Glomerular visceral epithelial cell (primary cell): ENCODE data around the gene SLC44A1.
A peak's percentile ranks its signal among the peaks of the same experiment; 100 is the strongest.

Experiments used
- DNase-seq: peaks from one replicate; pipeline ENCODE4 v3.0.0-alpha.2; 2016; ENCODE audit errors: extremely low spot score

SLC44A1 gene

DNA sequence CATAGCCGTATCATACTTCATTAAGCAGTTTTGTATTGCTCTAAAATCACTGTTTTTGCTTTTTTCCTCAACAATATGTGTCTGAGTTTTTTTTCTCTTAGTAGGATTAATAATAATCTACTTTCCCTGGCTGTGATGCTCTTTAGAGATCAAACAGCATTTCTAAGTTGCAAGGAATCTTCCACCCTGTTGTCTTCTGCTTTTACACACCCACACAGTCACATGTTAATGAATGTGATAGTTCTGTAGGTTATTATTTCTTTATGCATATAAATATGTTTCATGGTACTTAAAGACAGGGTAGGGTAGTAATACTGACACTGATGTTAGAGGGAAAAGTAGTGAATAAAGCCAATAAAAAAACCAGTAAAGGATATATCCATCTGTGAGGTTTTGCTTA, 29.3 kb downstream of the SLC44A1 start:
- DNase-seq: no peak

DNA sequence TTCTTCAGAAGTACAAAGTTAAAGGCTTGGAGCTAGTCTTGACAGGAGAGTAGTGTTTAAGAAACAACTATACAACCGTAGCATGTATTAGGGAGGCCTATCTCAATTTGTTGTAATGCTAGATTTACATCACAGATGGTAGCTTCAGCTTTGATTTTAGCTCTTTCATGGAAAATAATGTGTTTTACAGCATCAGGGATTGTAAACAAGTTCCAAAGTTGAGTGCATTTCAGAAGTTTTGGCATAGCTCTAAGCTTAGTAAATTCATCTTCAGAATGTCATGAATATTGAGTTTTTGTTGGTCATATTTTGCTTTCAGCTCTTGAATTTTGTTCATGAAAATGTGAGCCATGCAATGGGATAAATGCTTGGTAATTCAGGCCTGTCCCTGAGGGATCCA, 30.7 kb downstream of the SLC44A1 start:
- no peak for DNase-seq

DNA sequence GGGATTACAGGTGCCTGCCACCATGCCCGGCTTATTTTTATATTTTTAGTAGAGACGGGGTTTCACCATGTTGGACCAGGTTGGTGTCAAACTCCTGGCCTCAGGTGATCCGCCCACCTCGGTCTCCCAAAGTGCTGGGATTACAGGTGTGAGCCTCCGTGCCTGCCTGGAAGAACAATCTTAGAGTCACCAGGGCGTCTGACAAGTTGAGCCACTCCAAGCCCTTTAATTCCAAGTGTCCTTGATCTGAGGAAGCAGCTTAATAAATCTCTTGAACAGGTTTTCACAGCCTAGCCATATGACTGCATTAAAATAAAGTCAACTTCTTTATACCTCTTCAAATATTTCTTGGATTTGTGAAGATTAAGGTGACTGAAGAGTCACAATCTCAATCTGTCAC, 31.5 kb downstream of the SLC44A1 start:
- DNase-seq: no peak

DNA sequence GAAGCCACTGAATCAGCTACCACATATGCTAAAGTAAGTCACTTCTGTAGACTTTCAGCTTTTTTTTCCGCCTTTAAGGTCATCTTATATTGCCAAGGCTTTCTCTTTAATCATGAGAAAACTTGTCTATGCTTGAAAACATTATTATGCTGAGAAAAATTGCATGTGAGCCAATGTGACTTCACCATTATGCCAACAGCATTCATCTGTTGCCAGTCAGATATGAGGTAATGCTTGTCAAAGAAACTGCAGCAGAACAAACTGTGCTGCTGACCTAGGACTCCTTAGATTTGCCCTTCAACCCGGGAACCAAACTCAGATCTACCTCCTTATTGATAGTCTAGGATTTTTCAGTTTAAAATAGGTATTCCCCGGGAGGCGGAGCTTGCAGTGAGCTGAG, 34.3 kb downstream of the SLC44A1 start:
- DNase-seq: no peak

DNA sequence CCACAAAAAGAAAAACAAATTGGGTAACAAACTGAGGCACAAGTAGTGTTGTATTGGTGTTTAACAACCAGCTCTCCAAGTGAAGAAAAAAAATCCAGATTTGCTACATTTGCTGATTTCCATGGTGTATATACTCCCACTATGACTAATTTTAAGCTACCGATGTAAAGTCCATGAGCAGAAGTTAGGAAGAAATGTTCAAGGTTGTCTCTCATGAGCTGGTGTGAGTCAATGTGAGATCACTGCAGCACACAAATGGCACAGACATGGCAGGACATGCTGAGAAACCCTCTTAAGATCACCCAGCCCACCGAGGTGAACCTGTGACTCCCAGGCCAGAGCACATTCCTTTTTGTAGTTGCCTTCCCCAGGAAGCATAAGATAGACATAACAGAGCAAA, 36.2 kb downstream of the SLC44A1 start:
- peak; percentile 30 for DNase-seq

DNA sequence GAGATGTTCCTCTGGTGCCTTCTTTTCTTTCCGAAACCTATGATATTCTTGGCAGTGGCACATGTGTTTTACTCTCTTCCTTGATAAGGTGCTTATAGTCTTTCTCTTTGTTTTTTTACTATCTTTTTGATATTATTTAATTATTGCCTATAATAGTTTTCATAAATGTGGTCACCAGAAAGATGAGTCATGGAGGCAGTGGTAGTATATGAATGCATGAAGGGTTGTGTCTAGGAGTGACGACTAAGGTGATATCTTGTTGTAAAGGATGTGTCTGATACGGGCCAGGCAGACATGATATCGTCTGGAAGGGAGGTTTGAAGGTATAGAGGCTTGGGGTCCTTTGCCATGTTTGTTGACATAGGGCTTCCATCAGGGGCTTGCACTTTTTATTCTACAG, 36.8 kb downstream of the SLC44A1 start:
- no peak for DNase-seq

DNA sequence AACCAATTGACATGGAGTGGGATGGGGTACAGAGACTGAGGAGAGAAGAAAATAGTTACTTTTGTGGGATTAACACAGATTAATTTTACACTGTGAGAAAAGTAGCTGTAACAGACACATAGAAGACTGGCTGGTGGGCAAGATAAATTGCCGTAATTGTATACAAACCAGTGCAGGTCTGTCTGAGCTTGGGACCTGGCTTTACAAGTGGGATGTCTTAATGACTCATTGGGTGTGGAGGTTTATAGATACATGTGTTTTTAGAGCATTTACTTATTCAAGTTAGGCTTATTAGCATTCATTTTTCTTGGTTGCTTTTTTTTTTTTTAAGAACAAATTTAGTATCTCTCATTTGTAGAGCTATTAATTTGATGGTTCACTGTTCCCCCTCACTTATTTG, 37.5 kb downstream of the SLC44A1 start:
- no peak for DNase-seq

DNA sequence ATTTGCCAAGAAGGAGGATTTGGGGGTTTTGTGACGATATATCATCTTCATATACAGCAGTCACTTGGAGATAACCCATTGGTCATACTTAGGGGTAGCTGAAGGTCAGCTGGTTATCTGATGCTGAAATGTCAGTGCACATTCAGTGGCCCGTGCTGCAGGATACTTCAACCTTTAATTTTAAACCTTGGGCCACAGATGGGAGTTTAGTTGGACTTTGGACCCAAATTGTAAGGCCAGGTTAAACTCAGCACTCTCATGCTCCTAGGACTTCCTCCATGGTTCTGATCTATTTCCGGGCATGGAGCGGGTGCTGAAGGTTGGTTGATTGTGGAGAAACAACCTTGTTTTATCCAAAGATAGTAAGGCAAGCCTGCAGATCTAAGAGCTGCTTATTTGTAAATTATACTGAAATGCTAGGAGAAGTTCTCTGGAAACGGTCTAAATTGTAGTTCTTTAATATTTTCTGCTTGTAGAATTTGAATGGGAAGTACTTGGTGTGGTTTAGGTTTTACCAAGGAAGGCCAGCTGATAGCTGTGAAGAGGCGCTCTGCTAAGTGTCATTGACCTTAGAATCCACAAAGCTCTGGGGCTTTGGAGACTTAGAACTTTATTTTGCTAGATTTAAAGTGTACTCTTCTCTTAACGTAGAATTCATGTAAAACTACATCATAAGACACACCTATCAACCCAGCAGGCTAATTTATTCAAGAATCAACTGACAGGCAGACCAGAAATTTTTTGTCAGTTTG, 38.6 kb downstream of the SLC44A1 start:
- no peak for DNase-seq

DNA sequence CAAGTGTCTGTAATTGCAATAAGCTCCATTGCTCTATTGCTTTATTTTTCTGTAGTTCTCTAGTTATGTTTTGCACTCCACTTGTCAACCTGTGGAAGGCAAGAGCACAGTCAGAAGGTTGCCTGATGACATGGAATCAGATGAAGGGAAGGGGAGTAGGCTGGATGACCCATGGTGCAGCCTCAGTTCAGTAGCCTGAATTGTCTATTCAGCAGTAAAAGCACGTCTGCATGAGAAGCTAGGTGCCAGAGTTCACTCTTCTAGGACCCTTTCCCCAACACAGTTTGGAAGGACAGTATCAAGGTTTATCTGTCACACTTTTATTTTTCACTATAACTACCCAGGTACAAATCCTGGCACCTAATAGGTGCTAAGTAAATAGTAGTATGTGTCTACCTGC, 39.3 kb downstream of the SLC44A1 start:
- no peak for DNase-seq

DNA sequence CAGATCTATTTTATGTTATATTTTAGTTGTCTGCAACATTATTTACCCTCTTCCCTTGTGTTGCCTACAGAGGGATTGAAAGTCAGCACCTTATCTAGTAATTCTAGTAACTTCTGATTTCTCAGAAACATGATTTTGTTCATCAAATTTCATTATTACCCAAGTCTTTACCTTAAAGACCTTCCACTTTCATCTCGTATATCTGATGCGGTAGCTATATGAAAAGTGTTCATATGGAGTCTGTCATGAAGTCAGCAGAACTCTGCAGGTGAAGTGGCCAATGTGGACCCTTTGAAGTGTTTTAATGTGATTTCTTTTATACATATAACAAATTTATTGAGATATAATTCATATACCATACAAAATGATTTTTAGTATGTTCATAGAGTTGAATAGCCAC, 40.0 kb downstream of the SLC44A1 start:
- no peak for DNase-seq

DNA sequence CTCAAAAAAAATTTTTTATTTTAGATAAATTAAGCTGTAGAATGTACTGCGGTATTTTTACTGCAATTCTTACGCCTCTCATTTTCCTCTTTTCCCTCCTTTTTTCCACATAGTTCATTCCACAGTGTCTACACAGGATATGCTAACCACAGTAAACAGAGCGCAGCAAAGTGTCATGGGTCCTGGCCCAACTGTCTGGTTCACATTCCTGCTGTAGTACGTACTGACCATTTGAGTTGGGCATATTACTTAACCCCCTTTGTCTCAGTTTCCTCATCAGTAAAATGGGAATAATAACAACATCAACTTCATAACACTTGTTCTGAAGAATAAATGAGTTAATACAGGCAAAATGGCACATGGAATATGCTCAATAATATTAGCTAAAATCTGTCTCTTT, 41.6 kb downstream of the SLC44A1 start:
- no peak for DNase-seq

DNA sequence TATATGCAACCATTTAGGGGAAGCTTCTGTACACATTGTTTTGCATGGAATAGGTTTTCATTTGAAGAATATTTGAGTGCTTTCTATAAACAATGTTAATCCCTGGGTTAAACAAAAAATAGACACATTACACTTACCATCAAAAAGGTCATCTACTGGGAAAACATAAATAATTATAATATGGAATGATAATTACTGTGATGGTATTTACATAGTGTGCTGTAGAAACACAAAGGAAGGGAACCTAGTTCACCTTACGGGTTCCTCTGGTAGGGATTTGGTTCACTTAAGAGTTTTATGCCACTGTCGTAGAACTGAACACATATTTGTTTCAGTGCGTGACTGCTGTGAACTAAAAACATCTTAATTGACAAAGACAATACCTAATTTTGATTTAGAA, 44.9 kb downstream of the SLC44A1 start:
- DNase-seq: no peak

DNA sequence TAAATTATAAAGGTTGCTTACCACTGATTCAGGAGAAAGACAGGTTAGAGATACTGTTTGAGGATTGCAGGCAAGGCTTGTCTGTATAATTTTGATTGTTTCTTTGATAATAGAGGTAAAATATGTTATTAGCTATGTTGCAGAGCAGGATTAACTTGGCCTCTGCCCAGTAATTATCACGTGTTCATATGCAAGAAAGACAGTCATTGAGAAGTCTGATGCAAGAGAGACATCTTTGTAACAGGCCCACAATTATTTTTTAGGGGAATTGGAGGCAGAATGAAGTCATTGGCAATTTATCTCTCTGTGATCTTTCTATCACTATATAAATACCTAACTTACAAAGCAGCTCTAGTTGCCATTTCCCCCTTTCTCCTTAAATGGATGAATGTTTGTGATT, 46.0 kb downstream of the SLC44A1 start:
- DNase-seq: no peak

DNA sequence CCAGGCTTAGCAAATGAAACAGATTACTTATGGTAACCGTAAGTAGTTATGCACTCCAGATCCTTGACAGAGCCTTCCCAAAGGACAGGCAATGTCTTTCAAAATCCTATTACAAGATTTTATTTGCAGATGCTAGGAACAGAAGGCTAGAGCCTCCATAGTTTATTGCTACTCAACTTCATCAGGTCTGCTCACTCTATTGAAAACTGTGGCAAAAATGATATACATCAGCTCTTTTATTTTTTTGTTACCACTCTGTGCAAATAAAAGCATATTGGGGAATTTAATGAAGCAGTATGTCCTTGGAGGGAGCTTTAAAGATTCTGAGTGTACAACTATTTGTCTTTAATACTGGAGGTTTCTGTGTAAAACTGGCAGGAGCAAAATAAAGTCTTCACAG, 46.5 kb downstream of the SLC44A1 start:
- DNase-seq: no peak

DNA sequence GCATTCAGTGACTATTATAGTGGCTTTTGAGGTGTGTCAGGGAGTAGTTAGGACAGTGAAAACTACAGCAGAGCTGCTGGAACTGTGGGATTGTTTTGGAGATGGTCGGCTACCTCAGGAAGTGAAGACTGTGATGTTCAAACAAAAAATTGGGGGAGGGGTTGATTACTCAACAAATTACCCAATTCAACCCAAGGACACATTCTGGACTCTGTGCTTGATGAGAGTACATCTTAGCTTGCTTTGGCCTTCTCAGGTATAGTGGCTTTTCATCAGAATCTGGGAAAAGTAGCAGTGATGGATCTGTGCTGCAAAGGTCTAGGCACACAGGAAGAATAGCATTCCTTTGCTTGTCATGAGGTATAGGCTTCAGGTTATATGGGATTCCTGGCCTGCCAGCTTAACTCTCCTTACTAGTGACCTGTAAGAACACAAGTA, 47.0 kb downstream of the SLC44A1 start:
- no peak for DNase-seq

DNA sequence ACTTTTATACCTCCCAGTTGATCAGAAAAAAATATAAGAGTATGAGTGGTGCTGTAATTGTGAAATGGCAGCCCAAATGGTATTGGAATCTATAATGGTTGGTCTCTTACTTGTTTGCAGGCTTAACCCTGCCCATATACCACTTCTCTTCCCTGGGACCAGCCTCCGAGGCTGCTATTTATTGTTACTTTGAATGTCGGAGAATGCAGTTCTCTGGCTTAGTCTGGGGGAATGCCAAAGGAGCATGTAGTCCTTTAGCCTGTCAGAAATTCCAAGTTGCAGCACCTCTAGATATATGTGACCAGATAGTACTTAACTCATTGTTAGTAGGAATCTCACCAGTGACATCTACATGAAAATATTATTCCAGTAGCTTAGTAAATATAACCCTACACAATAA, 47.5 kb downstream of the SLC44A1 start:
- DNase-seq: no peak

DNA sequence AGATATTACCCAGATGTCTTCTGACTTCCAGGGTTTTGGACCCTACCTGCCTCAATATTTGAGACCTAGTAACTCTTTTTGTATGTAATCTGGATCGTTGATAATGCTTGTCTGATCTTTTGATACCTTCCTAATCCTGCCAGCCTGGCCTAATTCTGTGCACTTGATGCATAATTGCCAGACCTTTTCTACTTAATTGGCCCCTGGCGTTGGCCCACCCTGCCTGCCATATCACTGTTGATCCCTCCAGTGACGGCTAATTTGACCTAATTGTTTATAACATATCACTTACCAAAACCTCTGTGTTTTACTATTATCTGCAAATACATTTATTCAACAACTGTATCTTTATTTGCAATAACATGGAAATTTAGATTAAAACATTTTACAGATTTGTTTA, 49.0 kb downstream of the SLC44A1 start:
- no peak for DNase-seq

DNA sequence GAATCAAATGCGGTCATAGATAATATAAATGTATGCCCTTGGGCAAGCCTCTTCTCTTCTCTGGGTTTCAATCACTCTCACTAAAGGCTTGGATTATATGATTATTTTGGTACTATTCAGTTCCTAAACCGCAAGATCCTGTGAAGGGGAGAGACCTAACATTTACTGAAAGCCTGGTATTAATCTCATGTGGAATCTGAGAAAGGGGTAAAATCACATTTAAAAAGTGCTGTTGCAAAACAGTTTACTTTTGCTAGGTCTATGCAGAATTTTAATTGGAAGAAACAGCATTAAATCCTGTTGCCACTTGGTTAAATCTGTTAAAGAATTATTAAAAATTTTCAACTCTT, 50.7 kb downstream of the SLC44A1 start:
- DNase-seq: no peak

DNA sequence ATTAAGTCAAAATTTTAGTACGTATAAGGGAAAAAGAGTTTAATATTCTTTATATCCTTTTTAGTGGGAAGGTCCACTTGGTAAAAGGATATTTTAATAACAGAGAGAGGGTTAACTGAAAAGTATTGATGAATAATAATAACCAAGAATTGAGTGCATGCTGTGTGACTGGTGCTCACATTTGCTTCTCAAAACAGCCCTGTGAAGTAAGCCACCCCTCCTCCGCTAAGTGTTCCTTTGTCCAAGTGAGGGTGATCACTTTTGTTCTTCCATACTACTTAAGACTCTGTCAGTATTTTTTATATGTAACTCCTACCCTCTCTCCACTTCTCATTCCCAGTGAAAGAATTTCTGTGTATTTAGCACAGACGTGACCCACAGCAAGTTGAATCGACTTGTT, 51.5 kb downstream of the SLC44A1 start:
- no peak for DNase-seq

DNA sequence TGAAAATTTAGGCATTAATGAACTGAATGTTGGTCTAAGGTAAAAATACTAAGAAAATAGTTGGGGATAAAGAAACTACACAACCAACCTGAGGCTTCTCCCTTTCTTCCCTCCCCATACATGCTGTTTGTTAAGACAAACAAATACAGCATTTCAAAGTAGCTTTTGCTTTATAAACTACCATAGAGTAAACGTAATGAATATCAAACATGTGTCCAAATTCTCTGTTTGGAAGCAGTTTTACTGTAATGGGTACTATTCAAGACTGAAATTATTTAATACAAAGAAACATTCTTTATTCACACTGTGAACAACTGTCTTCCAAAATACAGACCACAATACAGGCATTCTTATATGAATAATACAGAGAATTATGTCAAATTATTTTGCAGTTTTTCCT, 52.0 kb downstream of the SLC44A1 start:
- DNase-seq: no peak

DNA sequence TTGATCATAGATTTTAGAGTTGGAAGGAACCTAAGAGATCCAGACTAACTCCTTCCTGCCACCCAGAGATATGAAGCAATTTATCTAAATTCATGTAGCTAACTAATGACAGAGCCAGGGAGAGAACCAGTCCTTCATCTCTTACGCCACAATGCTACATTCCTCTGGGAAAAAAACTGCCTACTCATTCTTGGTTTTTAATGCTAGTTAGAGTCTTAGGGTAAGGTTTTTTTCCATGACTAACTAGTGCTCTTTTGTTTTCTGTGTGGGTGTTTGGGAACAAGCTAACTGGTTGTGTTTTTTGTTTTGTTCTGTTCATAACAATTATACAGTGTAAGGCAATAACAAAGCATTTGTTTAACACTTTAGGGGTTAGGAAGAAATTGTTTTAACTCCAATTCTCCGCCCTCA, 52.4 kb downstream of the SLC44A1 start:
- peak; percentile 64 for DNase-seq

DNA sequence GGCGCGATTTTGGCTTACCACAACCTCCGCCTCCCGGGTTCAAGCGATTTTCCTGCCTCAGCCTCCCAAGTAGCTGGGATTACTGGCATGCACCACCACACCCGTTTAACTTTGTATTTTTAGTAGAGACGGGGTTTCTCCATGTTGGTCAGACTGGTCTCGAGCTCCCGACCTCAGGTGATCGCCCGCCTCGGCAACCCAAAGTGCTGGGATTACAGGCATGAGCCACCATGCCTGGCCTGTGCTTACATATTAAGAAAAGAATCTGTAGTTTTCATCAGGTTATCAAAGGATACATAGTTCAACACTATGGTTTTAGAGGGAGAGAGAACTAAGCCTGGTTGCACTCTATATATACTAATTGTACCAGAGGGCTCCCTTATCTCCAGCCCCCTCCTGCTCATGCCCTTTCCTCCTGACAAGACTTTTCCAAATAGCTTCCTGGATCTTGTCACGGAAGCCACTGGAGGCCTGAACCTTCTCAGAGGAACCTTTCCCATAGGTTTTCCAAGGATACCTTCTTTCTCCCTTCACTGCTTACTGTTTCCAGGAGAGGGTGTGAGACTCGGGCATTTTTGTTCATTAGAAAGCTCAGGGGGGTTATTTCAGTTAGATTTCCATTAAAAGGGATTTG, 53.1 kb downstream of the SLC44A1 start:
- DNase-seq: no peak

DNA sequence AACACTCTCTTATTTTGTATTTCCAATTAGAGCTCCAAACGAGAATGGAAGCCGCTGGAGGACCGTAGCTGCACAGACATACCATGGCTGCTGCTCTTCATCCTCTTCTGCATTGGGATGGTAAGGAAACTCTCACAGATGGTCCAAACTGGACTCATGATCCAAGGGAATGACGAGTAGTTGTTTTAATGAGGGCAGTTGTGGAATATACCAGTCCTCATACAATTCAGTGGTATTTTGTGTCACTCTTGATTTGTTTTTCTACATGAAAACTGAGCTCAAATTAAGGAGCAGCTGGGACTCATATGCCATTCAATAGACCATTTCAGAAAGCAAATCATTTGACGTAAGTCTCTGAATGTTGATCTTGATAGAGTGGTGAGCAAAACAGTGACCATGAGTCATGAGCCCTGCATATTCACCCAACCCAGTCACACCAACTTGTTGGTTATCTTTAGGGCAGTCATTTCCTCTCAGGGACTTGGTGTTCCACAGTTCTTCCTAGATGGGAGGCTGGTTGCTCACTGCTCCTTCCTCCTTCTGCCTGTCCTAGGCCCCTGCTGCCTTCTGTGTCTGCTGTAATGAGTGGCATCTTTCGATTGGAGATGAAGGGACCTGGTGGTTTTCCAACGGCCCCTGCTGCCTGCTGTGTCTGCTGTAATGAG, 54.9 kb downstream of the SLC44A1 start:
- peak; percentile 71 for DNase-seq
